ENCODE results near the gene CCDC167. TPM values are rescaled to one million over a fixed set of nuclear protein-coding genes. Genes with fewer than 3 reads are reported as not detected.

Gene CCDC167
- total RNA-seq, 1 donor from 2014 or later = 82.7 TPM

- H3K4me3 ChIP-seq (ENCODE audit: low read depth, low read length) = no peak overlapping the region
- peaks cover 15% of the 10 kb centered on the region for H3K27me3 ChIP-seq (ENCODE audit: control insufficient read depth, insufficient read depth, low read length)
- no peaks in the 10 kb centered on the region for H3K36me3 ChIP-seq (ENCODE audit: control insufficient read depth, insufficient read depth, low read length)
- TF ChIP-seq, protein P1, sequence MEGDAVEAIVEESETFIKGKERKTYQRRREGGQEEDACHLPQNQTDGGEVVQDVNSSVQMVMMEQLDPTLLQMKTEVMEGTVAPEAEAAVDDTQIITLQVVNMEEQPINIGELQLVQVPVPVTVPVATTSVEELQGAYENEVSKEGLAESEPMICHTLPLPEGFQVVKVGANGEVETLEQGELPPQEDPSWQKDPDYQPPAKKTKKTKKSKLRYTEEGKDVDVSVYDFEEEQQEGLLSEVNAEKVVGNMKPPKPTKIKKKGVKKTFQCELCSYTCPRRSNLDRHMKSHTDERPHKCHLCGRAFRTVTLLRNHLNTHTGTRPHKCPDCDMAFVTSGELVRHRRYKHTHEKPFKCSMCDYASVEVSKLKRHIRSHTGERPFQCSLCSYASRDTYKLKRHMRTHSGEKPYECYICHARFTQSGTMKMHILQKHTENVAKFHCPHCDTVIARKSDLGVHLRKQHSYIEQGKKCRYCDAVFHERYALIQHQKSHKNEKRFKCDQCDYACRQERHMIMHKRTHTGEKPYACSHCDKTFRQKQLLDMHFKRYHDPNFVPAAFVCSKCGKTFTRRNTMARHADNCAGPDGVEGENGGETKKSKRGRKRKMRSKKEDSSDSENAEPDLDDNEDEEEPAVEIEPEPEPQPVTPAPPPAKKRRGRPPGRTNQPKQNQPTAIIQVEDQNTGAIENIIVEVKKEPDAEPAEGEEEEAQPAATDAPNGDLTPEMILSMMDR (IDR thresholded peaks at IDR 0.05; ENCODE audit: insufficient read depth, low read length, poor library complexity, severe bottlenecking) = no peak
- no peak for DNase-seq (ENCODE audit: low read depth)
Observed at GRCh38 chr6:37507690-37508421, 8.2 kb upstream of the CCDC167 start.

GRCh38 chr6:37507077-37507476 lies 7.4 kb upstream of the CCDC167 start:
- Histone ChIP-seq H3K36me3 (ENCODE audit: control insufficient read depth, insufficient read depth, low read length) (no peaks in the 10 kb centered on the region), H3K27me3 (ENCODE audit: control insufficient read depth, insufficient read depth, low read length) (peaks cover 11% of the 10 kb centered on the region), H3K4me3 (ENCODE audit: low read depth, low read length) (no peak overlapping the region)
- TF ChIP-seq, protein P1 (IDR thresholded peaks at IDR 0.05; ENCODE audit: insufficient read depth, low read length, poor library complexity, severe bottlenecking) = no peak
- DNase-seq (ENCODE audit: low read depth) = no peak

DNA sequence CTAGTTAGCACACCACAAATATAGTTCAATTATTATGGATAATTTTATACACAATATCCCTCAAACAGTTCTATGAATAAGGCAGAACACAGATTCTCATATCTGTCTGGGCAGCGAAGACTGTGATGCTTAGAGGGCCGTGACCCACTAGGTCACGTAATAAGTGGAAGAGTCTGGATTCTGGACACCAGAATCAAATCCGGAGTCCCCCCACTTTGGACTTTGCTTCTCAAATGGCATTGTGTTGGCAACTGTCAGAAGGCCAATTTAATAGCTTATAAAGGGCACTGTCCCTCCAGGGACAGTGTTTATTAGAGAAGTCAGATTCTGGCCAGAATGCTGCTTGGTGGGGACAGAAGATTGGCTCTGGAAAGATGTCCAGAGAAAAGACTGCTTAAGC lies 6.8 kb upstream of the CCDC167 start:
- Histone ChIP-seq H3K36me3 (ENCODE audit: control insufficient read depth, insufficient read depth, low read length) (no peaks in the 10 kb centered on the region), H3K27me3 (ENCODE audit: control insufficient read depth, insufficient read depth, low read length) (peaks cover 7% of the 10 kb centered on the region), H3K4me3 (ENCODE audit: low read depth, low read length) (no peak overlapping the region)
- no peak for DNase-seq (ENCODE audit: low read depth)
- TF ChIP-seq, protein P1 (IDR thresholded peaks at IDR 0.05; ENCODE audit: insufficient read depth, low read length, poor library complexity, severe bottlenecking) = no peak

DNA sequence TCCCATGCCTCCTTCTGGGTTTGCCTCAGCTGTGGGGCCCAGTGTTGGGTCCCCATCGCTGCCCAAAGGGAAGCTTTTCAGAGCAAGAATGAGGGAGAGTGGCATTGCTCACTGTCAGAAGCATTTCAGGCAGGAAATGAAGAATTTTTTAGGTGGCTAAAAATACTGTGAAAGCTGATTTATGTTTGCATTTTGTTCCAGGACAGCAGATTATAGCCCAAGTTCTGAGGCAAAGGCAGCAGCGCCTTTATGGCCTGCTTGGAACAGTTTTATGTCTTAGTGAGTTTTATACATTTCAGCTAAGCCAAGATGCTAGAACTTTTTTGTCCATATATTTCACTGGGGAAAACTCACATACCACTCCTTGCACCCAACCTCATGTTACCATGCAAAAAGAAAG lies 4.3 kb upstream of the CCDC167 start:
- H3K4me3 ChIP-seq (ENCODE audit: low read depth, low read length) = no peak overlapping the region
- H3K27me3 ChIP-seq (ENCODE audit: control insufficient read depth, insufficient read depth, low read length) = no peaks in the 10 kb centered on the region
- H3K36me3 ChIP-seq (ENCODE audit: control insufficient read depth, insufficient read depth, low read length) = no peaks in the 10 kb centered on the region
- TF ChIP-seq, protein P1 (IDR thresholded peaks at IDR 0.05; ENCODE audit: insufficient read depth, low read length, poor library complexity, severe bottlenecking) = no peak
- DNase-seq (ENCODE audit: low read depth) = no peak

DNA sequence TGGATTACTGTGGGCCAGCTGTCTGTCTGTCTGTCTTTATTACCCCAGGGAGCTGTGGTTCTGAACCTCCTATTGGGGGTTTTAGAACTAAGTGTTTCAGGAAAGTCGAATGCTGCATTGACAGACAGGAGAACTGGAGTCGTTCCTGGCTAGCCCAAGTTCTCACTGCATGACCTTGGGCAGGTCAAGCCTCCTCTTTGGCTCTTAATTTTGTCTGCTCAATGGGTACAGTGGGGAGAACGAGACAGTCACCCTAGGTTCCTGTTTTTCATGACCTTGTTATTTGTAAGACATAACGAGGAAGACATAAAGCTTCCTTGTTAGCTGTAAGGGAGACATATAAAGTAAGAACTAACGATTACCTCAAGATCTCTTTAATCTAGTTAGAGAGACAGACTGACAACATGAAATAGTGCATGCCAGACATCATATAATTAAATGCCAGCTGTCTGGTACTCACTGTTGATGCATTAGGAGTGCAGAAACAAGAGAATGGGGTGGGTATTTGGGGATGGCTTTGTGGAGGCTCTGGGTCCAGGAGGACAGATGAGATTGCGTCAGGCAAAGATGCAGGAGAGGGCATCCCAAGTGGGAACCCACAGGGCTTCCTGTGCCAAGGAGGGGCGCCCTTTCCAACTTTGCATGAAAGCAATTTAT lies 3.7 kb upstream of the CCDC167 start:
- H3K4me3 ChIP-seq (ENCODE audit: low read depth, low read length) = no peak overlapping the region
- H3K36me3 ChIP-seq (ENCODE audit: control insufficient read depth, insufficient read depth, low read length) = no peaks in the 10 kb centered on the region
- TF ChIP-seq, protein P1 (IDR thresholded peaks at IDR 0.05; ENCODE audit: insufficient read depth, low read length, poor library complexity, severe bottlenecking) = no peak
- no peak for DNase-seq (ENCODE audit: low read depth)
- no peaks in the 10 kb centered on the region for H3K27me3 ChIP-seq (ENCODE audit: control insufficient read depth, insufficient read depth, low read length)
